GM23338 (cell line): ENCODE results near the gene CD9. TPM values are rescaled to one million over a fixed set of nuclear protein-coding genes. Genes with fewer than 3 reads are reported as not detected.

Experiments
- ATAC-seq: fragments of 200-7000 bp; cut with Tn5 transposase; 3 replicates; pipeline ENCODE4 v1.9.1; 2020
- DNase-seq: peaks from one replicate; pipeline ENCODE4 v3.0.0-alpha.2; 2015; ENCODE audit warnings: low spot score
- H2AFZ ChIP-seq: fragments of 200-600 bp; sonication (generic); 2 replicates; pipeline ENCODE4 v1.8.0; 2016; ENCODE audit warnings: antibody characterized with exemption, mild to moderate bottlenecking, moderate library complexity
- H3F3A ChIP-seq: fragments of 200-600 bp; sonication (generic); replicated peaks from 2 replicates; pipeline ENCODE4 v1.8.0; 2017; ENCODE audit warnings: antibody characterized with exemption, mixed run types, low read depth
- H3K27ac ChIP-seq: fragments of 200-600 bp; sonication (generic); 2 replicates; pipeline ENCODE4 v1.6.1; 2016; ENCODE audit warnings: low read depth
- H3K27me3 ChIP-seq: fragments of 200-600 bp; sonication (generic); 2 replicates; pipeline ENCODE4 v1.8.0; 2016; ENCODE audit warnings: mild to moderate bottlenecking, mixed run types, moderate library complexity; ENCODE audit not compliant: insufficient read depth
- H3K36me3 ChIP-seq: fragments of 200-600 bp; sonication (generic); 2 replicates; pipeline ENCODE4 v1.8.0; 2016; ENCODE audit warnings: mild to moderate bottlenecking; ENCODE audit not compliant: insufficient read depth
- H3K4me1 ChIP-seq: fragments of 200-600 bp; sonication (generic); 2 replicates; pipeline ENCODE4 v1.8.0; 2016; ENCODE audit warnings: mild to moderate bottlenecking, moderate library complexity; ENCODE audit not compliant: insufficient read depth
- H3K4me2 ChIP-seq: fragments of 200-600 bp; sonication (generic); 2 replicates; pipeline ENCODE4 v1.7.1; 2017; ENCODE audit warnings: mixed run types
- H3K4me3 ChIP-seq: fragments of 200-600 bp; sonication (generic); 2 replicates; pipeline ENCODE4 v1.6.1; 2016; ENCODE audit warnings: mixed run types
- H3K79me2 ChIP-seq: fragments of 200-600 bp; sonication (generic); replicated peaks from 2 replicates; pipeline ENCODE4 v1.8.0; 2017; ENCODE audit warnings: mild to moderate bottlenecking; ENCODE audit not compliant: insufficient read depth
- H3K9me2 ChIP-seq: fragments of 200-600 bp; sonication (generic); 2 replicates; pipeline ENCODE4 v1.8.0; 2017; ENCODE audit not compliant: insufficient read depth
- H4K20me1 ChIP-seq: fragments of 200-600 bp; sonication (generic); replicated peaks from 2 replicates; pipeline ENCODE4 v1.8.0; 2017; ENCODE audit warnings: mild to moderate bottlenecking; ENCODE audit not compliant: insufficient read depth
- H3K27ac Mint-ChIP-seq: 2 replicates; pipeline ENCODE4 v1.8.0; 2020; ENCODE audit warnings: inconsistent platforms, mild to moderate bottlenecking, moderate library complexity, mixed read lengths
- H3K27me3 Mint-ChIP-seq: 3 replicates; pipeline ENCODE4 v1.8.0; 2022; ENCODE audit warnings: low read depth, mild to moderate bottlenecking, moderate library complexity, mixed read lengths, inconsistent platforms; ENCODE audit not compliant: insufficient read depth, poor library complexity
- H3K36me3 Mint-ChIP-seq: 3 replicates; pipeline ENCODE4 v1.8.0; 2021; ENCODE audit warnings: low read depth, mild to moderate bottlenecking, inconsistent platforms, moderate library complexity, mixed read lengths
- H3K4me1 Mint-ChIP-seq: 3 replicates; pipeline ENCODE4 v1.8.0; 2020; ENCODE audit warnings: mild to moderate bottlenecking, inconsistent platforms, mixed read lengths
- H3K4me3 Mint-ChIP-seq: 3 replicates; pipeline ENCODE4 v1.8.0; 2021; ENCODE audit warnings: moderate library complexity, mild to moderate bottlenecking, inconsistent platforms, mixed read lengths
- H3K9me3 Mint-ChIP-seq: 3 replicates; pipeline ENCODE4 v1.8.0; 2020; ENCODE audit warnings: moderate library complexity, mild to moderate bottlenecking, inconsistent platforms, mixed read lengths
- CREB1 ChIP-seq: fragments of 250-450 bp; sonication (Bioruptor Pico); IDR thresholded peaks from 2 replicates; pipeline ENCODE4 v1.5.0; 2020; ENCODE audit warnings: low read depth, mild to moderate bottlenecking, moderate library complexity
- CTCF ChIP-seq, 2 experiments: fragments of 200-600 bp in 1 of 2; sonication (generic) in 1 of 2; conservative IDR thresholded peaks; 2 replicates each; pipeline versions ENCODE4 v1.5.1 to v1.6.1; 2016 to 2017; ENCODE audit warnings: antibody characterized with exemption in 2 of 2, low read depth in 2 of 2, mild to moderate bottlenecking in 2 of 2, moderate library complexity in 1 of 2
- ETS1 ChIP-seq: IDR thresholded peaks from 2 replicates; pipeline ENCODE4 v1.6.1; 2016; ENCODE audit warnings: antibody characterized with exemption
- JUNB ChIP-seq: IDR thresholded peaks from one replicate; pipeline ENCODE4 v1.6.1; 2016; ENCODE audit warnings: antibody characterized with exemption; ENCODE audit not compliant: unreplicated experiment
- REST ChIP-seq: IDR thresholded peaks from one replicate; pipeline ENCODE4 v1.6.1; 2018; ENCODE audit warnings: antibody characterized with exemption; ENCODE audit not compliant: unreplicated experiment
- ZNF114 ChIP-seq: fragments of 250-450 bp; sonication (Bioruptor Pico); IDR thresholded peaks from 2 replicates; pipeline ENCODE4 v1.5.0; 2020; ENCODE audit warnings: mild to moderate bottlenecking, moderate library complexity
- ZNF331 ChIP-seq: fragments of 250-450 bp; sonication (Bioruptor Pico); IDR thresholded peaks from 2 replicates; pipeline ENCODE4 v1.5.0; 2020; ENCODE audit warnings: low read depth, mild to moderate bottlenecking, moderate library complexity
- polyA plus RNA-seq: library from polyadenylated mRNA; unstranded; fragments of >200 nt; fragmentation: Nextera tagmentation; extraction: Ambion mirVana; gene quantifications from 2 replicates; pipeline ENCODE4 v1.2.1, GENCODE V29; 2016
- total RNA-seq: library from RNA; depleted of rRNA; stranded (reverse); fragments of >200 nt; shearing (Covaris generic); gene quantifications from 2 replicates; pipeline ENCODE4 v1.2.3, GENCODE V29; 2014

CD9 gene
- total and polyA plus RNA-seq, 2 experiments from 2014 or later, result 222 to 251 TPM

- no peaks in the 10 kb centered on the region for H3K4me1 ChIP-seq
- DNase-seq (no peak), ATAC-seq (peak; percentile 23; the same call in 1 of the 3 replicates)
- no peaks in the 10 kb centered on the region for H3K27me3 ChIP-seq
- H3F3A ChIP-seq, result no peaks in the 10 kb centered on the region
- no peaks in the 10 kb centered on the region for H3K79me2 ChIP-seq
- no peak overlapping the region for H3K27ac ChIP-seq
- Mint-ChIP-seq H3K36me3 (no peaks in the 10 kb centered on the region), H3K9me3 (no peaks in the 10 kb centered on the region), H3K4me3 (no peak overlapping the region), H3K27me3 (peaks cover 2% of the 10 kb centered on the region), H3K4me1 (no peaks in the 10 kb centered on the region), H3K27ac (no peak overlapping the region)
- no peak overlapping the region for H3K4me3 ChIP-seq
- H2AFZ ChIP-seq, result 0 out of 2 replicates have a peak overlapping the region, but pooled peaks have one; percentile 56
- no peaks in the 10 kb centered on the region for H4K20me1 ChIP-seq
- H3K4me2 ChIP-seq, result no peak overlapping the region
- H3K36me3 ChIP-seq, result no peaks in the 10 kb centered on the region
- TF ChIP-seq REST, result no peak
- TF ChIP-seq ZNF114 (CRISPR knock-in tag), result no peak
- no peak for TF ChIP-seq ETS1
- no peaks in the 10 kb centered on the region for H3K9me2 ChIP-seq
Measured at GRCh38 chr12:6154730-6155459, 45.3 kb upstream of the CD9 start.

GRCh38 chr12:6157482-6157881 is 42.7 kb upstream of the CD9 start:
- Mint-ChIP-seq H3K27me3 (peaks cover 7% of the 10 kb centered on the region), H3K4me1 (peaks cover 4% of the 10 kb centered on the region; the same call in 2 of the 3 replicates), H3K4me3 (no peak overlapping the region), H3K9me3 (no peaks in the 10 kb centered on the region), H3K27ac (no peak overlapping the region), H3K36me3 (no peaks in the 10 kb centered on the region)
- Histone ChIP-seq H3F3A (no peaks in the 10 kb centered on the region), H3K79me2 (no peaks in the 10 kb centered on the region), H3K4me3 (no peak overlapping the region), H3K27ac (no peak overlapping the region), H3K4me2 (no peak overlapping the region), H3K27me3 (no peaks in the 10 kb centered on the region), H2AFZ (no peak overlapping the region), H3K36me3 (no peaks in the 10 kb centered on the region), H4K20me1 (no peaks in the 10 kb centered on the region), H3K9me2 (no peaks in the 10 kb centered on the region), H3K4me1 (no peaks in the 10 kb centered on the region)
- no peak for ATAC-seq
- DNase-seq, result no peak
- no peak for TF ChIP-seq REST
- TF ChIP-seq JUNB, result no peak
- TF ChIP-seq ZNF331 (CRISPR knock-in tag), result no peak
- no peak for TF ChIP-seq CTCF (conservative IDR thresholded peaks at IDR 0.05; ENCODE audit: low read depth in 2 of 2)
- no peak for TF ChIP-seq CREB1 (CRISPR knock-in tag)
- TF ChIP-seq ZNF114 (CRISPR knock-in tag), result no peak
